Testis (tissue), 3 donors: Measurements from ENCODE around the gene DCLK2. TPM values are rescaled to one million over a fixed set of nuclear protein-coding genes. Genes with fewer than 3 reads are reported as not detected.

Source experiments
- DNase-seq: peaks from one replicate; pipeline ENCODE4 v3.0.0-alpha.2; 2019
- H3K27ac ChIP-seq, 2 donors: fragments of 200-600 bp; sonication (generic); one replicate each; pipeline ENCODE4 v1.5.1; 2019
- H3K27me3 ChIP-seq: fragments of 200-600 bp; sonication (generic); one replicate; pipeline ENCODE4 v1.5.1; 2019
- H3K36me3 ChIP-seq: fragments of 200-600 bp; sonication (generic); one replicate; pipeline ENCODE4 v1.5.1; 2017; ENCODE audit warnings: low read depth; ENCODE audit errors: missing control alignments
- H3K4me1 ChIP-seq: fragments of 200-600 bp; sonication (generic); one replicate; pipeline ENCODE4 v1.5.1; 2019
- H3K4me3 ChIP-seq, 2 donors: fragments of 200-600 bp; sonication (generic); one replicate each; pipeline ENCODE4 v1.5.1; 2017 to 2019
- H3K9me3 ChIP-seq: fragments of 200-600 bp; sonication (generic); one replicate; pipeline ENCODE4 v1.5.1; 2017
- CTCF ChIP-seq, 3 experiments: fragments of 450-650 bp in 2 of 3; fragments of 200-600 bp in 1 of 3; sonication (generic) in 1 of 3; IDR thresholded peaks; one replicate each; pipeline ENCODE4 v1.5.1; 2016 to 2019; ENCODE audit warnings: antibody characterized with exemption in 3 of 3, mild to moderate bottlenecking in 2 of 3, moderate library complexity in 1 of 3
- POLR2A ChIP-seq: fragments of 450-650 bp; IDR thresholded peaks from one replicate; pipeline ENCODE4 v1.6.1; 2017; ENCODE audit warnings: antibody characterized with exemption, mild to moderate bottlenecking, moderate library complexity
- WGBS, 2 donors: methylation state at CpG; one replicate each; pipeline ENCODE4 v1.1.5; 2018; 5-methylcytosine and 5-hydroxymethylcytosine counted together
- intact Hi-C: fragments of 100-400 bp; cut with DNase I; formaldehyde crosslinking; loops from one replicate; pipeline ENCODE4 v1.15.1; 2023; ENCODE audit warnings: low total_unique reads
- polyA plus RNA-seq: library from polyadenylated mRNA; stranded (reverse); fragments of 350-450 nt; fragmentation: Illumina TruSeq; extraction: RNeasy Lipid Tissue Mini Kit (QIAGEN cat#74804); gene quantifications from one replicate; pipeline ENCODE4 v1.2.3, GENCODE V29; 2014; ENCODE audit warnings: low read depth, low replicate concordance; ENCODE audit not compliant: insufficient read depth
- total RNA-seq, 2 donors: library from RNA; depleted of rRNA; stranded (reverse); fragments of >200 nt; gene quantifications; one replicate each; pipeline ENCODE4 v1.2.3, GENCODE V29; 2016

The DCLK2 gene
- total and polyA plus RNA-seq, 3 donors from 2014 or later: 6.1 to 18.4 (median 14.8) TPM

- Histone ChIP-seq H3K4me1 (no peaks in the 10 kb centered on the region), H3K27me3 (no peaks in the 10 kb centered on the region), H3K4me3 (no peak overlapping the region), H3K9me3 (no peaks in the 10 kb centered on the region), H3K27ac (no peak overlapping the region), H3K36me3 (no peaks in the 10 kb centered on the region)
- no peak for DNase-seq
- intact Hi-C loops: no loop called here
- 84% methylated on average over 4 of the region's 4 CpGs for WGBS, 2 donors
- TF ChIP-seq POLR2A: no peak
These were observed 20.0 kb downstream of the DCLK2 start for GRCh38 chr4:150098214-150098613.

GRCh38 chr4:150104404-150105027, 26.3 kb downstream of the DCLK2 start:
- intact Hi-C loops: no loop called here
- WGBS, 2 donors: 84 to 91% methylated on average over 2 of the region's 2 CpGs
- no peaks in the 10 kb centered on the region for H3K27me3 ChIP-seq
- H3K9me3 ChIP-seq: no peaks in the 10 kb centered on the region
- H3K4me3 ChIP-seq: no peak overlapping the region
- TF ChIP-seq POLR2A: no peak
- no peak for TF ChIP-seq CTCF (IDR thresholded peaks at IDR 0.05)
- DNase-seq: no peak
- no peaks in the 10 kb centered on the region for H3K36me3 ChIP-seq
- H3K27ac ChIP-seq: no peak overlapping the region
- no peaks in the 10 kb centered on the region for H3K4me1 ChIP-seq

GRCh38 chr4:150106886-150107285, 28.6 kb downstream of the DCLK2 start:
- Histone ChIP-seq H3K27ac (no peak overlapping the region), H3K4me3 (no peak overlapping the region), H3K27me3 (no peaks in the 10 kb centered on the region), H3K9me3 (no peaks in the 10 kb centered on the region), H3K36me3 (no peaks in the 10 kb centered on the region), H3K4me1 (no peaks in the 10 kb centered on the region)
- intact Hi-C loops: no loop called here
- no peak for TF ChIP-seq CTCF (IDR thresholded peaks at IDR 0.05)
- TF ChIP-seq POLR2A: no peak
- 62 to 72% methylated on average over 3 of the region's 3 CpGs for WGBS, 2 donors
- no peak for DNase-seq

- WGBS, 2 donors: 97 to 100% methylated on average over 1 of the region's 1 CpG
These were observed 30.4 kb downstream of the DCLK2 start for GRCh38 chr4:150108691-150109090.

GRCh38 chr4:150114641-150115040, 36.4 kb downstream of the DCLK2 start:
- H3K27ac ChIP-seq: no peak overlapping the region
- intact Hi-C loops: no loop called here
- no peaks in the 10 kb centered on the region for H3K4me1 ChIP-seq
- no peaks in the 10 kb centered on the region for H3K27me3 ChIP-seq
- H3K9me3 ChIP-seq: no peaks in the 10 kb centered on the region
- no peaks in the 10 kb centered on the region for H3K36me3 ChIP-seq
- DNase-seq: no peak
- 96 to 97% methylated on average over 1 of the region's 1 CpG for WGBS, 2 donors
- TF ChIP-seq CTCF (IDR thresholded peaks at IDR 0.05): no peak
- TF ChIP-seq POLR2A: no peak
- no peak overlapping the region for H3K4me3 ChIP-seq

More at GRCh38 chr4:150108691-150109090, 30.4 kb downstream of the DCLK2 start:
- intact Hi-C loops: no loop called here
- Histone ChIP-seq H3K4me3 (no peak overlapping the region), H3K27ac (no peak overlapping the region), H3K4me1 (no peaks in the 10 kb centered on the region), H3K36me3 (no peaks in the 10 kb centered on the region), H3K9me3 (no peaks in the 10 kb centered on the region), H3K27me3 (no peaks in the 10 kb centered on the region)
- no peak for DNase-seq
- TF ChIP-seq CTCF (IDR thresholded peaks at IDR 0.05) (no peak), POLR2A (no peak)
